GM23338 (cell line): ENCODE data around the gene RNF225. TPM values are rescaled to one million over a fixed set of nuclear protein-coding genes. Genes with fewer than 3 reads are reported as not detected.

Experiments
- ATAC-seq: fragments of 200-7000 bp; cut with Tn5 transposase; 3 replicates; pipeline ENCODE4 v1.9.1; 2020
- DNase-seq: peaks from one replicate; pipeline ENCODE4 v3.0.0-alpha.2; 2015; ENCODE audit warnings: low spot score
- H2AFZ ChIP-seq: fragments of 200-600 bp; sonication (generic); 2 replicates; pipeline ENCODE4 v1.8.0; 2016; ENCODE audit warnings: antibody characterized with exemption, mild to moderate bottlenecking, moderate library complexity
- H3F3A ChIP-seq: fragments of 200-600 bp; sonication (generic); replicated peaks from 2 replicates; pipeline ENCODE4 v1.8.0; 2017; ENCODE audit warnings: antibody characterized with exemption, mixed run types, low read depth
- H3K27ac ChIP-seq: fragments of 200-600 bp; sonication (generic); 2 replicates; pipeline ENCODE4 v1.6.1; 2016; ENCODE audit warnings: low read depth
- H3K27me3 ChIP-seq: fragments of 200-600 bp; sonication (generic); 2 replicates; pipeline ENCODE4 v1.8.0; 2016; ENCODE audit warnings: mild to moderate bottlenecking, mixed run types, moderate library complexity; ENCODE audit not compliant: insufficient read depth
- H3K36me3 ChIP-seq: fragments of 200-600 bp; sonication (generic); 2 replicates; pipeline ENCODE4 v1.8.0; 2016; ENCODE audit warnings: mild to moderate bottlenecking; ENCODE audit not compliant: insufficient read depth
- H3K4me1 ChIP-seq: fragments of 200-600 bp; sonication (generic); 2 replicates; pipeline ENCODE4 v1.8.0; 2016; ENCODE audit warnings: mild to moderate bottlenecking, moderate library complexity; ENCODE audit not compliant: insufficient read depth
- H3K4me2 ChIP-seq: fragments of 200-600 bp; sonication (generic); 2 replicates; pipeline ENCODE4 v1.7.1; 2017; ENCODE audit warnings: mixed run types
- H3K4me3 ChIP-seq: fragments of 200-600 bp; sonication (generic); 2 replicates; pipeline ENCODE4 v1.6.1; 2016; ENCODE audit warnings: mixed run types
- H3K79me2 ChIP-seq: fragments of 200-600 bp; sonication (generic); replicated peaks from 2 replicates; pipeline ENCODE4 v1.8.0; 2017; ENCODE audit warnings: mild to moderate bottlenecking; ENCODE audit not compliant: insufficient read depth
- H3K9me2 ChIP-seq: fragments of 200-600 bp; sonication (generic); 2 replicates; pipeline ENCODE4 v1.8.0; 2017; ENCODE audit not compliant: insufficient read depth
- H4K20me1 ChIP-seq: fragments of 200-600 bp; sonication (generic); replicated peaks from 2 replicates; pipeline ENCODE4 v1.8.0; 2017; ENCODE audit warnings: mild to moderate bottlenecking; ENCODE audit not compliant: insufficient read depth
- H3K27ac Mint-ChIP-seq: 2 replicates; pipeline ENCODE4 v1.8.0; 2020; ENCODE audit warnings: inconsistent platforms, mild to moderate bottlenecking, moderate library complexity, mixed read lengths
- H3K27me3 Mint-ChIP-seq: 3 replicates; pipeline ENCODE4 v1.8.0; 2022; ENCODE audit warnings: low read depth, mild to moderate bottlenecking, moderate library complexity, mixed read lengths, inconsistent platforms; ENCODE audit not compliant: insufficient read depth, poor library complexity
- H3K36me3 Mint-ChIP-seq: 3 replicates; pipeline ENCODE4 v1.8.0; 2021; ENCODE audit warnings: low read depth, mild to moderate bottlenecking, inconsistent platforms, moderate library complexity, mixed read lengths
- H3K4me1 Mint-ChIP-seq: 3 replicates; pipeline ENCODE4 v1.8.0; 2020; ENCODE audit warnings: mild to moderate bottlenecking, inconsistent platforms, mixed read lengths
- H3K4me3 Mint-ChIP-seq: 3 replicates; pipeline ENCODE4 v1.8.0; 2021; ENCODE audit warnings: moderate library complexity, mild to moderate bottlenecking, inconsistent platforms, mixed read lengths
- H3K9me3 Mint-ChIP-seq: 3 replicates; pipeline ENCODE4 v1.8.0; 2020; ENCODE audit warnings: moderate library complexity, mild to moderate bottlenecking, inconsistent platforms, mixed read lengths
- CREB1 ChIP-seq: fragments of 250-450 bp; sonication (Bioruptor Pico); IDR thresholded peaks from 2 replicates; pipeline ENCODE4 v1.5.0; 2020; ENCODE audit warnings: low read depth, mild to moderate bottlenecking, moderate library complexity
- CTCF ChIP-seq, 2 experiments: fragments of 200-600 bp in 1 of 2; sonication (generic) in 1 of 2; conservative IDR thresholded peaks; 2 replicates each; pipeline versions ENCODE4 v1.5.1 to v1.6.1; 2016 to 2017; ENCODE audit warnings: antibody characterized with exemption in 2 of 2, low read depth in 2 of 2, mild to moderate bottlenecking in 2 of 2, moderate library complexity in 1 of 2
- EZH2phosphoT487 ChIP-seq: fragments of 200-600 bp; sonication (generic); IDR thresholded peaks from one replicate; pipeline ENCODE4 v1.8.1; 2018; ENCODE audit warnings: antibody characterized with exemption; ENCODE audit not compliant: unreplicated experiment
- JUNB ChIP-seq: IDR thresholded peaks from one replicate; pipeline ENCODE4 v1.6.1; 2016; ENCODE audit warnings: antibody characterized with exemption; ENCODE audit not compliant: unreplicated experiment
- POLR2AphosphoS5 ChIP-seq: IDR thresholded peaks from 2 replicates; pipeline ENCODE4 v1.6.1; 2016; ENCODE audit warnings: antibody characterized with exemption, low read depth
- REST ChIP-seq: IDR thresholded peaks from one replicate; pipeline ENCODE4 v1.6.1; 2018; ENCODE audit warnings: antibody characterized with exemption; ENCODE audit not compliant: unreplicated experiment
- STAT1 ChIP-seq: IDR thresholded peaks from one replicate; pipeline ENCODE4 v1.6.1; 2016; ENCODE audit warnings: antibody characterized with exemption; ENCODE audit not compliant: unreplicated experiment
- ZNF331 ChIP-seq: fragments of 250-450 bp; sonication (Bioruptor Pico); IDR thresholded peaks from 2 replicates; pipeline ENCODE4 v1.5.0; 2020; ENCODE audit warnings: low read depth, mild to moderate bottlenecking, moderate library complexity
- polyA plus RNA-seq: library from polyadenylated mRNA; unstranded; fragments of >200 nt; fragmentation: Nextera tagmentation; extraction: Ambion mirVana; gene quantifications from 2 replicates; pipeline ENCODE4 v1.2.1, GENCODE V29; 2016
- total RNA-seq: library from RNA; depleted of rRNA; stranded (reverse); fragments of >200 nt; shearing (Covaris generic); gene quantifications from 2 replicates; pipeline ENCODE4 v1.2.3, GENCODE V29; 2014

The RNF225 gene
- total and polyA plus RNA-seq, 2 experiments from 2014 or later: 0.87 TPM; not detected in 1

- Histone ChIP-seq H3K36me3 (no peaks in the 10 kb centered on the region), H3K4me2 (no peak overlapping the region), H3K9me2 (no peaks in the 10 kb centered on the region), H3K4me1 (no peaks in the 10 kb centered on the region; the same call in 1 of the 2 replicates), H3F3A (peaks cover 10% of the 10 kb centered on the region), H3K4me3 (no peak overlapping the region), H4K20me1 (no peaks in the 10 kb centered on the region; the same call in 1 of the 2 replicates), H3K79me2 (no peaks in the 10 kb centered on the region), H2AFZ (no peak overlapping the region), H3K27me3 (peaks cover 48% of the 10 kb centered on the region), H3K27ac (no peak overlapping the region)
- DNase-seq: no peak
- no peak for ATAC-seq
- Mint-ChIP-seq H3K4me3 (no peak overlapping the region; the same call in 2 of the 3 replicates), H3K36me3 (no peaks in the 10 kb centered on the region; the same call in 2 of the 3 replicates), H3K4me1 (peaks cover 3% of the 10 kb centered on the region; the same call in 2 of the 3 replicates), H3K27me3 (peaks cover 9% of the 10 kb centered on the region), H3K27ac (no peak overlapping the region), H3K9me3 (no peaks in the 10 kb centered on the region)
- no peak for TF ChIP-seq ZNF331 (CRISPR knock-in tag)
These were observed 43.3 kb upstream of the RNF225 start for GRCh38 chr19:58351990-58352755.

GRCh38 chr19:58352760-58353671, 42.4 kb upstream of the RNF225 start, which contains the start of gene A1BG:
Gene A1BG, minus strand, starts transcription at chr19:58353492. Its CDS starts 55 bp downstream, at chr19:58353437.
- no peaks in the 10 kb centered on the region; the same call in 1 of the 2 replicates for H4K20me1 ChIP-seq
- ATAC-seq (no peak), DNase-seq (no peak)
- H3K4me1 Mint-ChIP-seq: peaks cover 3% of the 10 kb centered on the region; the same call in 2 of the 3 replicates
- H3K4me3 ChIP-seq: no peak within 1 kb of the TSS
- H3K36me3 Mint-ChIP-seq: no peaks in the 10 kb centered on the region; the same call in 2 of the 3 replicates
- no peaks in the 10 kb centered on the region for H3K79me2 ChIP-seq
- H3K27ac Mint-ChIP-seq: no peak within 1 kb of the TSS
- peaks cover 5% of the 10 kb centered on the region for H3K27me3 Mint-ChIP-seq
- H3K27ac ChIP-seq: no peak within 1 kb of the TSS
- peaks cover 47% of the 10 kb centered on the region for H3K27me3 ChIP-seq
- no peaks in the 10 kb centered on the region for H3K36me3 ChIP-seq
- no peaks in the 10 kb centered on the region; the same call in 1 of the 2 replicates for H3K4me1 ChIP-seq
- H3K9me3 Mint-ChIP-seq: no peaks in the 10 kb centered on the region
- H3K4me3 Mint-ChIP-seq: no peak within 1 kb of the TSS; the same call in 2 of the 3 replicates
- H3K4me2 ChIP-seq: no peak within 1 kb of the TSS
- peaks cover 10% of the 10 kb centered on the region for H3F3A ChIP-seq
- no peak within 1 kb of the TSS for H2AFZ ChIP-seq
- H3K9me2 ChIP-seq: no peaks in the 10 kb centered on the region
- TF ChIP-seq REST (no peak), EZH2phosphoT487 (no peak), CTCF (conservative IDR thresholded peaks at IDR 0.05; ENCODE audit: low read depth in 2 of 2) (no peak), STAT1 (no peak), POLR2AphosphoS5 (no peak), CREB1 (CRISPR knock-in tag) (no peak), JUNB (no peak)
